ENCODE data around the gene SCMH1. TPM values are rescaled to one million over a fixed set of nuclear protein-coding genes. Genes with fewer than 3 reads are reported as not detected.

The SCMH1 gene
- total and polyA plus RNA-seq, 4 donors, result 6.6 to 12.8 (median 10.5) TPM

DNA sequence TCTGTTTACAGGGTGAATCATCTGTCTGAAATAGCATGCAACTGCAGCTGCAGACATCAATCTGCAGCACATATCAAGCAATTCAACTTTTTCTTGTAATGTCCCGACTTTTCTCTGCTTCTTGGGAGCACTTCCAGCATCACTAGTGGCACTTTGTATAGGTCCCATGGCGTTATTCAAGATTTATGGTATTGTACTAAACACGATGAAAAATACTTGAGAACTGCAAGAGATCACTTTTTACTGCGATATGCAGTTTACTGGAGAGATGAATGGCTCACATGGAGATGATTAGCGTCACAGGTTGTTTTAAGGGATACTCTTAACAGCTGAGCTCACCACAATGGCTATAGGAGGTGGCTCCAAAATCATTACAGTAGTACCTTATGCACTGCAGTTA, 7.2 kb upstream of the SCMH1 start:
- WGBS, result 86% methylated on average over 5 of the region's 5 CpGs
- no peak overlapping the region for H3K9ac ChIP-seq (ENCODE audit: low read depth in 1 of 2, low read length in 2 of 2)
- DNase-seq (ENCODE audit: low spot score), result no peak
- no peak for TF ChIP-seq FOXA1 (IDR thresholded peaks at IDR 0.05)
- TF ChIP-seq, protein P1, sequence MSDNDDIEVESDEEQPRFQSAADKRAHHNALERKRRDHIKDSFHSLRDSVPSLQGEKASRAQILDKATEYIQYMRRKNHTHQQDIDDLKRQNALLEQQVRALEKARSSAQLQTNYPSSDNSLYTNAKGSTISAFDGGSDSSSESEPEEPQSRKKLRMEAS (IDR thresholded peaks at IDR 0.05), result no peak
- TF ChIP-seq, protein P2, sequence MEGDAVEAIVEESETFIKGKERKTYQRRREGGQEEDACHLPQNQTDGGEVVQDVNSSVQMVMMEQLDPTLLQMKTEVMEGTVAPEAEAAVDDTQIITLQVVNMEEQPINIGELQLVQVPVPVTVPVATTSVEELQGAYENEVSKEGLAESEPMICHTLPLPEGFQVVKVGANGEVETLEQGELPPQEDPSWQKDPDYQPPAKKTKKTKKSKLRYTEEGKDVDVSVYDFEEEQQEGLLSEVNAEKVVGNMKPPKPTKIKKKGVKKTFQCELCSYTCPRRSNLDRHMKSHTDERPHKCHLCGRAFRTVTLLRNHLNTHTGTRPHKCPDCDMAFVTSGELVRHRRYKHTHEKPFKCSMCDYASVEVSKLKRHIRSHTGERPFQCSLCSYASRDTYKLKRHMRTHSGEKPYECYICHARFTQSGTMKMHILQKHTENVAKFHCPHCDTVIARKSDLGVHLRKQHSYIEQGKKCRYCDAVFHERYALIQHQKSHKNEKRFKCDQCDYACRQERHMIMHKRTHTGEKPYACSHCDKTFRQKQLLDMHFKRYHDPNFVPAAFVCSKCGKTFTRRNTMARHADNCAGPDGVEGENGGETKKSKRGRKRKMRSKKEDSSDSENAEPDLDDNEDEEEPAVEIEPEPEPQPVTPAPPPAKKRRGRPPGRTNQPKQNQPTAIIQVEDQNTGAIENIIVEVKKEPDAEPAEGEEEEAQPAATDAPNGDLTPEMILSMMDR (IDR thresholded peaks at IDR 0.05; ENCODE audit: low read depth, low read length, missing input control), result no peak
- TF ChIP-seq, protein P3, sequence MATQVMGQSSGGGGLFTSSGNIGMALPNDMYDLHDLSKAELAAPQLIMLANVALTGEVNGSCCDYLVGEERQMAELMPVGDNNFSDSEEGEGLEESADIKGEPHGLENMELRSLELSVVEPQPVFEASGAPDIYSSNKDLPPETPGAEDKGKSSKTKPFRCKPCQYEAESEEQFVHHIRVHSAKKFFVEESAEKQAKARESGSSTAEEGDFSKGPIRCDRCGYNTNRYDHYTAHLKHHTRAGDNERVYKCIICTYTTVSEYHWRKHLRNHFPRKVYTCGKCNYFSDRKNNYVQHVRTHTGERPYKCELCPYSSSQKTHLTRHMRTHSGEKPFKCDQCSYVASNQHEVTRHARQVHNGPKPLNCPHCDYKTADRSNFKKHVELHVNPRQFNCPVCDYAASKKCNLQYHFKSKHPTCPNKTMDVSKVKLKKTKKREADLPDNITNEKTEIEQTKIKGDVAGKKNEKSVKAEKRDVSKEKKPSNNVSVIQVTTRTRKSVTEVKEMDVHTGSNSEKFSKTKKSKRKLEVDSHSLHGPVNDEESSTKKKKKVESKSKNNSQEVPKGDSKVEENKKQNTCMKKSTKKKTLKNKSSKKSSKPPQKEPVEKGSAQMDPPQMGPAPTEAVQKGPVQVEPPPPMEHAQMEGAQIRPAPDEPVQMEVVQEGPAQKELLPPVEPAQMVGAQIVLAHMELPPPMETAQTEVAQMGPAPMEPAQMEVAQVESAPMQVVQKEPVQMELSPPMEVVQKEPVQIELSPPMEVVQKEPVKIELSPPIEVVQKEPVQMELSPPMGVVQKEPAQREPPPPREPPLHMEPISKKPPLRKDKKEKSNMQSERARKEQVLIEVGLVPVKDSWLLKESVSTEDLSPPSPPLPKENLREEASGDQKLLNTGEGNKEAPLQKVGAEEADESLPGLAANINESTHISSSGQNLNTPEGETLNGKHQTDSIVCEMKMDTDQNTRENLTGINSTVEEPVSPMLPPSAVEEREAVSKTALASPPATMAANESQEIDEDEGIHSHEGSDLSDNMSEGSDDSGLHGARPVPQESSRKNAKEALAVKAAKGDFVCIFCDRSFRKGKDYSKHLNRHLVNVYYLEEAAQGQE (IDR thresholded peaks at IDR 0.05), result no peak
- no peak for TF ChIP-seq HNF4G (IDR thresholded peaks at IDR 0.05)
- TF ChIP-seq YY1 (IDR thresholded peaks at IDR 0.05), result no peak
- TF ChIP-seq SP1 (IDR thresholded peaks at IDR 0.05), result no peak
- H3K27ac ChIP-seq (ENCODE audit: low read depth in 1 of 2, low read length in 2 of 2), result no peak overlapping the region
- no peaks in the 10 kb centered on the region for H3K27me3 ChIP-seq (ENCODE audit: control insufficient read depth in 4 of 4, insufficient read depth in 4 of 4, low read length in 3 of 4)
- no peak overlapping the region for H3K4me3 ChIP-seq (ENCODE audit: low read depth in 1 of 3, low read length in 3 of 3)
- no peaks in the 10 kb centered on the region for H3K4me1 ChIP-seq (ENCODE audit: control insufficient read depth in 4 of 4, insufficient read depth in 4 of 4, low read length in 3 of 4)
- H3K36me3 ChIP-seq (ENCODE audit: control insufficient read depth in 4 of 4, insufficient read depth in 3 of 4, low read depth in 1 of 4, low read length in 3 of 4), result no peaks in the 10 kb centered on the region
- H3K9me3 ChIP-seq (ENCODE audit: control insufficient read depth in 4 of 4, low read length in 3 of 4), result no peaks in the 10 kb centered on the region

- H3K36me3 ChIP-seq (ENCODE audit: control insufficient read depth in 4 of 4, insufficient read depth in 3 of 4, low read depth in 1 of 4, low read length in 3 of 4), result no peaks in the 10 kb centered on the region
- TF ChIP-seq, protein P4, sequence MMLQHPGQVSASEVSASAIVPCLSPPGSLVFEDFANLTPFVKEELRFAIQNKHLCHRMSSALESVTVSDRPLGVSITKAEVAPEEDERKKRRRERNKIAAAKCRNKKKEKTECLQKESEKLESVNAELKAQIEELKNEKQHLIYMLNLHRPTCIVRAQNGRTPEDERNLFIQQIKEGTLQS (IDR thresholded peaks at IDR 0.05), result no peak
- TF ChIP-seq, protein P3 (IDR thresholded peaks at IDR 0.05), result no peak
- no peaks in the 10 kb centered on the region for H3K9me3 ChIP-seq (ENCODE audit: control insufficient read depth in 4 of 4, low read length in 3 of 4)
- H3K27ac ChIP-seq (ENCODE audit: low read depth in 1 of 2, low read length in 2 of 2), result no peak overlapping the region
- H3K4me1 ChIP-seq (ENCODE audit: control insufficient read depth in 4 of 4, insufficient read depth in 4 of 4, low read length in 3 of 4), result peaks cover 0 to 5% (median 3%) of the 10 kb centered on the region in 4 donors
- no peak for DNase-seq (ENCODE audit: low spot score)
- no peak overlapping the region for H3K9ac ChIP-seq (ENCODE audit: low read depth in 1 of 2, low read length in 2 of 2)
- H3K4me3 ChIP-seq (ENCODE audit: low read depth in 1 of 3, low read length in 3 of 3), result no peak overlapping the region
- 92% methylated on average over 1 of the region's 1 CpG for WGBS
- no peaks in the 10 kb centered on the region for H3K27me3 ChIP-seq (ENCODE audit: control insufficient read depth in 4 of 4, insufficient read depth in 4 of 4, low read length in 3 of 4)
These were observed 4.5 kb upstream of the SCMH1 start for GRCh38 chr1:41246568-41246967.
